Subcutaneous adipose tissue (tissue), 4 donors: ENCODE data around the gene CRELD2. TPM values are rescaled to one million over a fixed set of nuclear protein-coding genes. Genes with fewer than 3 reads are reported as not detected.

ENCODE experiments used
- CTCF ChIP-seq: fragments of 450-650 bp; IDR thresholded peaks from one replicate; pipeline ENCODE4 v1.5.1; 2016; ENCODE audit warnings: low read depth, mild to moderate bottlenecking, control low read depth, antibody characterized with exemption, moderate library complexity
- total RNA-seq, 4 donors: library from RNA; depleted of rRNA; stranded (reverse); fragments of >200 nt; gene quantifications; one replicate each; pipeline ENCODE4 v1.1.0, GENCODE V29; 2016

CRELD2 gene
- total RNA-seq, 4 donors from 2014 or later = 24.0 to 40.9 (median 31.9) TPM

GRCh38 chr22:49900441-49901230, 17.8 kb upstream of the CRELD2 start:
- no peak for TF ChIP-seq CTCF

- no peak for TF ChIP-seq CTCF
Observed at GRCh38 chr22:49901457-49901856, 17.0 kb upstream of the CRELD2 start.

- TF ChIP-seq CTCF = no peak
Observed at GRCh38 chr22:49903322-49904039, 15.0 kb upstream of the CRELD2 start.

GRCh38 chr22:49904040-49904369, 14.4 kb upstream of the CRELD2 start:
- TF ChIP-seq CTCF = no peak

GRCh38 chr22:49905465-49905864, 13.0 kb upstream of the CRELD2 start:
- no peak for TF ChIP-seq CTCF

GRCh38 chr22:49906071-49906798, 12.2 kb upstream of the CRELD2 start:
- no peak for TF ChIP-seq CTCF

GRCh38 chr22:49906799-49907290, 11.6 kb upstream of the CRELD2 start:
- TF ChIP-seq CTCF = no peak
